GM04504 (cell line): ENCODE measurements around the gene KLK3.
"Not testable (repeated sequence)": the region's sequence is repeated elsewhere in the genome, so short reads cannot be mapped to it uniquely, and the experiment has no call there.

Experiments
- DNase-seq: peaks from one replicate; pipeline ENCODE4 v3.0.0-alpha.2; 2012; ENCODE audit warnings: low read depth

KLK3 gene

DNA sequence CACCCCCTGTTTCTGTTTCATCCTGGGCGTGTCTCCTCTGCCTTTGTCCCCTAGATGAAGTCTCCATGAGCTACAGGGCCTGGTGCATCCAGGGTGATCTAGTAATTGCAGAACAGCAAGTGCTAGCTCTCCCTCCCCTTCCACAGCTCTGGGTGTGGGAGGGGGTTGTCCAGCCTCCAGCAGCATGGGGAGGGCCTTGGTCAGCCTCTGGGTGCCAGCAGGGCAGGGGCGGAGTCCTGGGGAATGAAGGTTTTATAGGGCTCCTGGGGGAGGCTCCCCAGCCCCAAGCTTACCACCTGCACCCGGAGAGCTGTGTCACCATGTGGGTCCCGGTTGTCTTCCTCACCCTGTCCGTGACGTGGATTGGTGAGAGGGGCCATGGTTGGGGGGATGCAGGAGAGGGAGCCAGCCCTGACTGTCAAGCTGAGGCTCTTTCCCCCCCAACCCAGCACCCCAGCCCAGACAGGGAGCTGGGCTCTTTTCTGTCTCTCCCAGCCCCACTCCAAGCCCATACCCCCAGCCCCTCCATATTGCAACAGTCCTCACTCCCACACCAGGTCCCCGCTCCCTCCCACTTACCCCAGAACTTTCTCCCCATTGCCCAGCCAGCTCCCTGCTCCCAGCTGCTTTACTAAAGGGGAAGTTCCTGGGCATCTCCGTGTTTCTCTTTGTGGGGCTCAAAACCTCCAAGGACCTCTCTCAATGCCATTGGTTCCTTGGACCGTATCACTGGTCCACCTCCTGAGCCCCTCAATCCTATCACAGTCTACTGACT lies at the start of gene KLK3:
KLK3 (plus strand) TSS at position 280 of the 775 bp plus-strand sequence; CDS start at position 321, 41 bp downstream.
- no peak for DNase-seq

- DNase-seq, result no peak
These were observed 45.9 kb upstream of the KLK3 start for GRCh38 chr19:50808856-50809255.

- DNase-seq, result not testable (repeated sequence)
These were observed 43.0 kb upstream of the KLK3 start for GRCh38 chr19:50811622-50812238.

DNA sequence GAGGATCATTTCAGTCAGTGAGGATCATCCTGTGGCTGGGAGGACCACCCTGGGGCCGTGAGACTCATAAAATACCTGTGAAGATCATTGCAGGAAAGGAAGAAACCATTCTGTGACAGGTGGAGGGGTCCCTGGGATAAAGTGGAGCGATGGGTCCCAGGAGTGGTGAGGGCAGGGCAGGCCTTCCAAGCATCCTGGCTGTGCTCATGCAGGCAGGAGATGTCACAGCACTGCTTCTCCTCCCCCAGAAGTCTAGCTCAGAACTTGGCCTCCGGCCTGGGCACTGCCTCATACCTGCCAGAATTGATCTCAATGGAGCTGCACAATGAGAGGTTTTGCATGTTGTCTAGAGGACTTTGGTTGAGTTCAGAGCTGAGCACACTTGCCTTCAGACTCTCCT lies 42.2 kb upstream of the KLK3 start:
- no peak for DNase-seq

- DNase-seq, result no peak
These were observed 39.8 kb upstream of the KLK3 start for GRCh38 chr19:50814883-50815282.

- no peak for DNase-seq
These were observed 39.3 kb upstream of the KLK3 start for GRCh38 chr19:50815439-50815838.

DNA sequence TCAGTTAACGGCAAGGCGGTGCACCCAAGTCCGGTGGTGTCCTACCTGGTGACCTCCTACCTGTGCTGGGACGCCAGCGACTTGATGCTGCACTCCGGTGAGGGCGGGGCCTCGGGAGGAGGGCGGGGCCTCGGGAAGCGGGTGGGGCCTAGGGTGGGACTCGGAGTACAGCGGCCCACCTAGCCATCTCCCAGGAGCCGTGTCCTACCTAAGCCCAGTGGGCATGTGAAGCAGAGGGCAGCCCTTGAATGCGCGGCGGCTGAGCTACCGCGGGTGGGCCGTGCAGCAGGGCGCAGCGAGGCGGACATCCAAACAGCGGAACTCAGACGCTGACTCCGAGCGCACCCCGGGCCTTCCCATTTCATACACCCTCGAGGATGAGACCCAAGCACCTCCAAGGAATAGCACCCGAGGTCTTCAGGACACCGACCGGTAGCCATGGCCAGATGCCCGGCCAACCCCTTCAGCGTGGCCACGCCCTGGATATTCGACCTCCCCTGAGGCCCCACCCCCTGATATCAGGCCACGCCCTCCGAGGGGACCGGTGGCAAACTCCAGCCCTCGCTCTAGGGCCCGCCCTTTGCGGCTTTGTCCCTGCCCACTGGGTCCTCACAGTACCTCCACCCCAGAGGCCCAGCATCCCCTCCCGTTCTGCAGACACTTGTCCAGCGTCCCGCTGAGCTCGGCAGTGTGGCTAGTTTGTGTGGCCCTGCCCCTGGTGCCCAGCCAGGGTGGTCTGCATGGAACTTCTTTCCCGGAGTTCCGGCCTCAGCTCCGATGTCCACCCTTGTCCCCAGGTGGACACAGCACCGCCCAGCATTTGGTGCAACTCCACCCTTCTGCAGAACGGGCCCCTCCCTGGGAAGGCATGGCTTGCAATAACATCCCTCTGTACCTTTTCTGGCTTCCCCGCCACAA lies 36.5 kb upstream of the KLK3 start:
- no peak for DNase-seq

DNA sequence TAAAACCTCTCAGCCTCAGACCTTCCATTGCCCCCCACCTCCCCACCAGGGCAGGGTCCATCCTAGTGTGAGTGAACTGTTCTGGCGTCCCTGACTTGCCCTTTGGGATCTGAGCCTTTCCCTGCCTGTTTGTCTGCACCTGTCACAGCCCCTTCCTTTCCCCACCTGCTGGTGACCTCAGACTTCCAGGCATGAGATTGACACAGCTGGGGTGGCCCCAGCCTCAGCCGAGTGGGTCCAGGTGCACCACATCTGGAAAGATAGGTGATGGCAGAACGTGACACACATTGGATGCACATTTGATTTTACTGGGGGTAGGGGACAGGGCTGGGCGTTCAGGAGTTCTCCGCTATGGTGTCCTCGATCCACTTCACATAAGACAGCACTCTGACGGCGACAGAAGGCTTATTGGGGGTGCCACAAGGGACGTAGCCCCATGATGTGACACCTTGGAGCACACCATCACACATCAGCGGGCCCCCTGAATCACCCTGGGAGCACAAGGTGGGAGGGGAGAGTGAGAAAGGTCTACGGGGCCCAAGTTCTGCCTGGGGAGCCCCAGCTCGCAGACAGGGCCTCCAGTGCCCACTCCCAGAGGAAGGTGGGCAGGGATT lies 35.7 kb upstream of the KLK3 start:
- DNase-seq, result no peak

GRCh38 chr19:50819636-50820035 lies 35.1 kb upstream of the KLK3 start:
- DNase-seq, result no peak

GRCh38 chr19:50820086-50820485 lies 34.6 kb upstream of the KLK3 start:
- no peak for DNase-seq

GRCh38 chr19:50820549-50821247 lies 34.0 kb upstream of the KLK3 start:
- no peak for DNase-seq

- DNase-seq, result no peak
These were observed 33.5 kb upstream of the KLK3 start for GRCh38 chr19:50821248-50821612.

GRCh38 chr19:50821622-50822021 lies 33.1 kb upstream of the KLK3 start:
- DNase-seq, result no peak

GRCh38 chr19:50822661-50823208 lies 32.0 kb upstream of the KLK3 start:
- DNase-seq, result no peak

DNA sequence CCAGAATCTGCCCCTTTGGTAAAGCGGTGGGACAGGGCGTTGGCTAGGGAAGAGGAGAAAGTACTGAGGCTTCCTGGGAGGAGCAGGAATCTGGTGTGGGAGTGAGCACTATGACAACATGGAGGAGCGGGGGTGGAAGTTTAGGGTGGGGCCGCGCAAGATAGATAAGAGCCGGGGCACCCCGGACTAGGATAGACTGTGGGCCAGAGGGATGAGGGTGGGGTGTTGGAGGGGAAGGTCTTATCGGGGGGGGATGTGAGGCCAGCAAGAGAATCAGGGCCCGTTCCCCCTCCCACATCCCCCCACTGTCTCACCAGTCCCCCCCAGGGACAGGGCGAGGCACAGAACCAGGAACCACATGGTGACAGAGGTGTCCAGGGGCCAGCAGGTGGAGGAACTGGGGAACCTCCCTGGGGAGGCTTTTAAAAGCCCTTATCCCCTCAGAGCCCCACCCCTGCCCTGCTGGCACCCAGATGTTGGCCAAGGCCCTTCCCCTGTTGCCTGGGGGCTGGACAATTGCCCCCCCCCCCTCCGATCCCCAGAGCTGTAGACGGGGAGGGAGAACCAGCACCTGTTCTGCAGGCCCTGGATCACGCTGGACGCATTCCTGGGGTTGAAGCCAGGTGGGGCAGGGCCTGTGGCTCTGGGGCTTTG lies 31.2 kb upstream of the KLK3 start, which contains the start of gene KLK1:
KLK1 (minus strand) TSS at position 399 of the 654 bp plus-strand sequence; CDS start at position 360, 39 bp downstream.
- DNase-seq, result no peak

DNA sequence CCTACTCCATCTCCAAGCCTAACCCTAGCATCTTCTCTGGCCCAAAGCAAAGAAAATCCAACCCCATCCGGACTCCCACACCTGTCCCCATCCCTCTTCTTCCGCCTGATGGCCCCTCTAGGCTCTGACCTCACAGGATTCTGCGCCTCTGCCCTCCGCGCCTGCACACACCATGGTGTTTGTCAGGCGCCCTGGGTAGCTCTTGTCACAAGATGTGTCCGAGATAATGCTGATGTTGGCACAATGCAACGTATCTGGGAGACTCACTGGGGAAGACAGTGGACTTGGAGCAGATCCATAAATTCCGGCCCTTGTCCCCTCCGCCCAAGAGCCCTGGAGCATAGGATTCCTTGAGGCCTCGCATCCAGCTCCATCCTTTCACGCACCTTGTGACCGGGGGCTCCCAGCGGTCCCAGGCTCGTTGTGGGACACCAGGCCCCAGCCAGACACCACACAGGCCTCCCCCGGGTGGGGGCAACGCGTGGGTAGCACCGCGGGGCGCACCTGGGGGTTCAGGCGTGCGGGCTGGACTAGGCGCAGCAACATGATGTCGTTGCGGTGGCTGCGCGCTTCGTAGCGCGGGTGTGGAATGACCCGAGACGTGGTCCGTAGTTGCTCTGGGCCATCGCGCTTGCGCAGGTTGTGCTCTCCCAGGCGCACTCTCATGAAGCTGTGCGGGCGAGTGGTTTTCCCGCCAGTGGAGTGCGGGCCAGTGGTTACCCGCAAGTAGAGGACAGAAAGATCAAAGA lies 28.0 kb upstream of the KLK3 start:
- no peak for DNase-seq

GRCh38 chr19:50827476-50827875 lies 27.2 kb upstream of the KLK3 start:
- DNase-seq, result no peak

GRCh38 chr19:50829801-50830200 lies 24.9 kb upstream of the KLK3 start:
- DNase-seq, result no peak

GRCh38 chr19:50830266-50831025 lies 24.3 kb upstream of the KLK3 start:
- no peak for DNase-seq
